Adipocyte (in vitro differentiated cells): ENCODE data around the gene YES1.
"Not testable (repeated sequence)": the region's sequence is repeated elsewhere in the genome, so short reads cannot be mapped to it uniquely, and the experiment has no call there.

Source experiments
- DNase-seq: peaks from one replicate; pipeline ENCODE4 v3.0.0-alpha.2; 2015; ENCODE audit warnings: low read depth
- H3K27me3 ChIP-seq: replicated peaks from 2 replicates; pipeline ENCODE4 v1.7.0; 2013; ENCODE audit warnings: mild to moderate bottlenecking, low read length, moderate library complexity; ENCODE audit not compliant: control insufficient read depth, insufficient read depth
- H3K36me3 ChIP-seq: 2 replicates; pipeline ENCODE4 v1.7.0; 2013; ENCODE audit warnings: low read length, mild to moderate bottlenecking, moderate library complexity; ENCODE audit not compliant: control insufficient read depth, insufficient read depth, severe bottlenecking
- H3K4me1 ChIP-seq: 2 replicates; pipeline ENCODE4 v1.7.0; 2013; ENCODE audit warnings: mild to moderate bottlenecking, low read length, moderate library complexity; ENCODE audit not compliant: control insufficient read depth, insufficient read depth
- H3K4me3 ChIP-seq: 2 replicates; pipeline ENCODE4 v1.7.0; 2013; ENCODE audit warnings: mild to moderate bottlenecking, low read length, moderate library complexity
- H3K9ac ChIP-seq: 2 replicates; pipeline ENCODE4 v1.7.0; 2013; ENCODE audit warnings: mild to moderate bottlenecking, low read length, moderate library complexity
- H3K9me3 ChIP-seq: 2 replicates; pipeline ENCODE4 v1.7.0; 2013; ENCODE audit warnings: mild to moderate bottlenecking, low read length, moderate library complexity; ENCODE audit not compliant: control insufficient read depth

Gene YES1

GRCh38 chr18:697800-698199 lies 114.2 kb downstream of the YES1 start:
- H3K9me3 ChIP-seq, result no peaks in the 10 kb centered on the region
- no peaks in the 10 kb centered on the region for H3K27me3 ChIP-seq
- no peak overlapping the region for H3K4me3 ChIP-seq
- no peak overlapping the region for H3K9ac ChIP-seq
- H3K36me3 ChIP-seq, result peaks cover 24% of the 10 kb centered on the region
- no peak for DNase-seq
- H3K4me1 ChIP-seq, result peaks cover 6% of the 10 kb centered on the region

GRCh38 chr18:697012-697411 lies 115.0 kb downstream of the YES1 start:
- H3K9me3 ChIP-seq, result no peaks in the 10 kb centered on the region
- H3K4me3 ChIP-seq, result no peak overlapping the region
- peaks cover 30% of the 10 kb centered on the region for H3K36me3 ChIP-seq
- H3K4me1 ChIP-seq, result no peaks in the 10 kb centered on the region
- no peak for DNase-seq
- no peaks in the 10 kb centered on the region for H3K27me3 ChIP-seq
- no peak overlapping the region for H3K9ac ChIP-seq

- Histone ChIP-seq H3K9me3 (no peaks in the 10 kb centered on the region), H3K9ac (no peak overlapping the region), H3K27me3 (no peaks in the 10 kb centered on the region), H3K4me3 (no peak overlapping the region), H3K4me1 (no peaks in the 10 kb centered on the region), H3K36me3 (peaks cover 44% of the 10 kb centered on the region)
- DNase-seq, result no peak
Measured at GRCh38 chr18:693466-694187, 118.4 kb downstream of the YES1 start.

- Histone ChIP-seq H3K27me3 (no peaks in the 10 kb centered on the region), H3K9ac (no peak overlapping the region), H3K36me3 (peaks cover 40% of the 10 kb centered on the region), H3K4me1 (no peaks in the 10 kb centered on the region), H3K9me3 (no peaks in the 10 kb centered on the region), H3K4me3 (no peak overlapping the region)
- DNase-seq, result no peak
Measured at GRCh38 chr18:692824-693223, 119.2 kb downstream of the YES1 start.

GRCh38 chr18:688323-688722 lies 123.7 kb downstream of the YES1 start:
- no peak for DNase-seq
- Histone ChIP-seq H3K9me3 (no peaks in the 10 kb centered on the region), H3K9ac (no peak overlapping the region), H3K27me3 (no peaks in the 10 kb centered on the region), H3K36me3 (peaks cover 53% of the 10 kb centered on the region), H3K4me1 (no peaks in the 10 kb centered on the region), H3K4me3 (no peak overlapping the region)

- no peak for DNase-seq
- Histone ChIP-seq H3K9ac (no peak overlapping the region), H3K4me1 (no peaks in the 10 kb centered on the region), H3K9me3 (no peaks in the 10 kb centered on the region), H3K4me3 (no peak overlapping the region), H3K27me3 (no peaks in the 10 kb centered on the region), H3K36me3 (peaks cover 52% of the 10 kb centered on the region)
Measured at GRCh38 chr18:686339-687111, 125.5 kb downstream of the YES1 start.

- no peak overlapping the region for H3K9ac ChIP-seq
- no peak overlapping the region for H3K4me3 ChIP-seq
- peaks cover 53% of the 10 kb centered on the region for H3K36me3 ChIP-seq
- no peaks in the 10 kb centered on the region for H3K27me3 ChIP-seq
- no peaks in the 10 kb centered on the region for H3K9me3 ChIP-seq
- DNase-seq, result no peak
- H3K4me1 ChIP-seq, result no peaks in the 10 kb centered on the region
Measured at GRCh38 chr18:685438-685837, 126.6 kb downstream of the YES1 start.

- Histone ChIP-seq H3K36me3 (peaks cover 52% of the 10 kb centered on the region), H3K4me1 (no peaks in the 10 kb centered on the region), H3K9ac (no peak overlapping the region), H3K27me3 (no peaks in the 10 kb centered on the region), H3K9me3 (no peaks in the 10 kb centered on the region), H3K4me3 (no peak overlapping the region)
- no peak for DNase-seq
Measured at GRCh38 chr18:683531-683930, 128.5 kb downstream of the YES1 start.

GRCh38 chr18:682833-683232 lies 129.2 kb downstream of the YES1 start:
- DNase-seq, result no peak
- Histone ChIP-seq H3K9ac (no peak overlapping the region), H3K9me3 (no peaks in the 10 kb centered on the region), H3K36me3 (peaks cover 59% of the 10 kb centered on the region), H3K27me3 (no peaks in the 10 kb centered on the region), H3K4me1 (no peaks in the 10 kb centered on the region), H3K4me3 (no peak overlapping the region)

GRCh38 chr18:682416-682815 lies 129.6 kb downstream of the YES1 start:
- H3K9me3 ChIP-seq, H3K9ac ChIP-seq, H3K27me3 ChIP-seq, DNase-seq, H3K4me3 ChIP-seq, H3K4me1 ChIP-seq: not testable (repeated sequence)
- peaks cover 60% of the 10 kb centered on the region for H3K36me3 ChIP-seq

- Histone ChIP-seq H3K4me1 (no peaks in the 10 kb centered on the region), H3K9ac (no peak overlapping the region), H3K4me3 (no peak overlapping the region), H3K27me3 (no peaks in the 10 kb centered on the region), H3K9me3 (no peaks in the 10 kb centered on the region), H3K36me3 (peaks cover 60% of the 10 kb centered on the region)
- no peak for DNase-seq
Measured at GRCh38 chr18:681985-682384, 130.1 kb downstream of the YES1 start.
